A673 (cell line): ENCODE measurements around the gene LDHB. TPM values are rescaled to one million over a fixed set of nuclear protein-coding genes. Genes with fewer than 3 reads are reported as not detected.

Source experiments
- BruUV-seq: library from RNA; stranded (reverse); fragments of 400-500 nt; replicated peaks from 2 replicates; lab custom pipeline; 2021; lab: Mats Ljungman, UMichigan
- CTCF ChIA-PET: fragments of 300-600 bp; sonication (Branson Sonifier 250); formaldehyde crosslinking; loops from one replicate; lab custom pipeline; 2022; ENCODE audit warnings: antibody characterized with exemption; lab: Charles Lee
- POLR2A ChIA-PET: fragments of 300-600 bp; sonication (Branson Sonifier 250); formaldehyde crosslinking; loops from one replicate; lab custom pipeline; 2022; ENCODE audit warnings: antibody characterized with exemption; ENCODE audit not compliant: low non-redundant PET; lab: Charles Lee
- DNase-seq: peaks from one replicate; pipeline ENCODE4 v3.0.0-alpha.2; 2015; ENCODE audit warnings: low spot score
- H3K27ac ChIP-seq: fragments of 200-600 bp; sonication (generic); 2 replicates; pipeline ENCODE4 v1.5.1; 2016; ENCODE audit warnings: mixed run types, low read depth, mild to moderate bottlenecking, mixed read lengths, antibody characterized with exemption, low read length; ENCODE audit not compliant: poor library complexity, severe bottlenecking
- H3K27me3 ChIP-seq: fragments of 200-600 bp; sonication (generic); replicated peaks from 2 replicates; pipeline ENCODE4 v1.6.1; 2017; ENCODE audit warnings: mixed run types, low read depth, mild to moderate bottlenecking, mixed read lengths, antibody characterized with exemption, low read length; ENCODE audit not compliant: insufficient read depth, poor library complexity
- H3K36me3 ChIP-seq: fragments of 200-600 bp; sonication (generic); 2 replicates; pipeline ENCODE4 v1.6.1; 2016; ENCODE audit warnings: mixed run types, mild to moderate bottlenecking, mixed read lengths, antibody characterized with exemption, low read length; ENCODE audit not compliant: insufficient read depth, poor library complexity, severe bottlenecking
- H3K4me1 ChIP-seq: fragments of 200-600 bp; sonication (generic); 2 replicates; pipeline ENCODE4 v1.6.1; 2017; ENCODE audit warnings: mixed run types, mild to moderate bottlenecking, mixed read lengths, antibody characterized with exemption, low read length; ENCODE audit not compliant: insufficient read depth, poor library complexity, severe bottlenecking
- H3K4me3 ChIP-seq: fragments of 200-600 bp; sonication (generic); 2 replicates; pipeline ENCODE4 v1.5.1; 2016; ENCODE audit warnings: low read depth, mixed run types, mild to moderate bottlenecking, mixed read lengths, low read length; ENCODE audit not compliant: poor library complexity, severe bottlenecking
- H3K9me3 ChIP-seq: fragments of 200-600 bp; sonication (generic); 2 replicates; pipeline ENCODE4 v1.6.1; 2016; ENCODE audit warnings: mixed run types, low read depth, mild to moderate bottlenecking, mixed read lengths, antibody characterized with exemption, low read length; ENCODE audit not compliant: poor library complexity, severe bottlenecking
- CTCF ChIP-seq: fragments of 300-800, 200-600 bp; sonication (generic); conservative IDR thresholded peaks from 2 replicates; pipeline ENCODE4 v1.5.1; 2017; ENCODE audit warnings: low read depth, mild to moderate bottlenecking, antibody characterized with exemption, low read length, moderate library complexity, mixed read lengths
- EZH2 ChIP-seq: fragments of 200-600 bp; sonication (generic); IDR thresholded peaks from 2 replicates; pipeline ENCODE4 v1.6.1; 2017; ENCODE audit warnings: borderline replicate concordance, low read depth, mild to moderate bottlenecking, mixed read lengths, antibody characterized with exemption, low read length; ENCODE audit not compliant: poor library complexity, severe bottlenecking
- intact Hi-C: fragments of 100-400 bp; cut with micrococcal nuclease; formaldehyde crosslinking; loops from one replicate; pipeline ENCODE4 v1.10.0; 2022; ENCODE audit not compliant: unreplicated experiment
- total RNA-seq: library from RNA; stranded (reverse); gene quantifications from 2 replicates; pipeline ENCODE4 v1.2.3, GENCODE V29; 2021

The LDHB gene
- total RNA-seq, 1 experiment from 2014 or later, result 1,201 TPM

GRCh38 chr12:21677204-21677603 lies 19.6 kb upstream of the LDHB start:
- BruUV-seq, result no TSS peak
- POLR2A ChIA-PET, result no interaction called here
- no peak for DNase-seq

DNA sequence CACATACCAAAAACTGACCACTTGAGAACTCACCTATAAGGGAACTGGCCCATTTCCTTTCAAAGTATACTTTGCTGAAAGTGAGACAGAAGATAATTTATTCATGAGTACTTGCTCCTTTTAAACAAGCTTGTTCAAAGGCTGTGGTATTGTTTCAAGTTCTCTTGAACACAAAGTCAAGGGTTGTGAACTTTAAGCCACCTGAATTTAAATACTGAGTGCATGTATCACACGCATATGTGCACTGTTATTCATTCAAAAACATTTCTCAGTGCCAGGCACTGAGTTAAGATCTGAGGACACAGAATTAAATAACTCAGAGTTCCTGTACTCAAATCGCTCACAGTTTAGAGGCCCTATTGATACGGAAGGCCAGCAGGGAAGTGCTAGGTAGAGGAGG lies 19.1 kb upstream of the LDHB start:
- CTCF ChIA-PET, result no interaction called here
- POLR2A ChIA-PET, result no interaction called here
- Histone ChIP-seq H3K4me3 (no peak overlapping the region), H3K27me3 (peaks cover 32% of the 10 kb centered on the region), H3K27ac (no peak overlapping the region), H3K4me1 (no peaks in the 10 kb centered on the region), H3K9me3 (no peaks in the 10 kb centered on the region), H3K36me3 (no peaks in the 10 kb centered on the region)
- TF ChIP-seq CTCF (no peak), EZH2 (no peak)
- intact Hi-C loops, result no loop called here
- BruUV-seq, result no TSS peak
- DNase-seq, result no peak

More at GRCh38 chr12:21677204-21677603, 19.6 kb upstream of the LDHB start:
- Histone ChIP-seq H3K36me3 (no peaks in the 10 kb centered on the region), H3K27ac (no peak overlapping the region), H3K9me3 (no peaks in the 10 kb centered on the region), H3K4me3 (no peak overlapping the region), H3K27me3 (peaks cover 32% of the 10 kb centered on the region), H3K4me1 (no peaks in the 10 kb centered on the region)
- intact Hi-C loops, result no loop called here
- CTCF ChIA-PET, result no interaction called here
- TF ChIP-seq EZH2, result no peak
- no peak for TF ChIP-seq CTCF

DNA sequence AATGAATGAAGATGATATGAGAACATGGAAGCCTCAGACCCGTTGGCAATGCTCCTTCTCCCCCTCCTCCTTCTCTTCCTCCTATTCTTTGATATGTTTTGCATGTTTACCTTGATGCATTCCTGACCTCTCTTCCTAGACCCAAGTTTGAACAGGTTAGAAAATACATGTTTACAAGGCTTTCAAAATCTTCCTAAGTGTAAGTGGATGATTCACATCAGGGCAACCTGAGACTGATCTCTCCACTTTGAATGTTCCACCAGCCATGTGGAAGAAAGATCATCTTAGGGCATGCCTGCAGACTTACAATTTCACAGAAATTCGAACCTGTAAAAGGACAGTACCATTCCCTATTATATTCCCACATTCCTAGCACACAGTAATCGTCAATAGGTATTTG lies 18.0 kb upstream of the LDHB start:
- intact Hi-C loops, result no loop called here
- H3K27me3 ChIP-seq, result peaks cover 43% of the 10 kb centered on the region
- H3K9me3 ChIP-seq, result no peaks in the 10 kb centered on the region
- DNase-seq, result no peak
- ChIA-PET POLR2A (no interaction called here), CTCF (no interaction called here)
- no peaks in the 10 kb centered on the region for H3K36me3 ChIP-seq
- no peak overlapping the region for H3K4me3 ChIP-seq
- no peak overlapping the region for H3K27ac ChIP-seq
- TF ChIP-seq CTCF (no peak), EZH2 (no peak)
- no TSS peak for BruUV-seq
- H3K4me1 ChIP-seq, result no peaks in the 10 kb centered on the region
